ENCODE results near the gene PGF.

The PGF gene

GRCh38 chr14:74962493-74962892 lies 7.1 kb upstream of the PGF start:
- no peak for DNase-seq
- intact Hi-C loops (cut with DNase I): no loop called here

GRCh38 chr14:74962046-74962445 lies 6.6 kb upstream of the PGF start:
- no peak for DNase-seq
- intact Hi-C loops (cut with DNase I): no loop called here

GRCh38 chr14:74961238-74961911 lies 6.0 kb upstream of the PGF start:
- intact Hi-C loops (cut with DNase I): no loop called here
- no peak for DNase-seq

- peak in 2 of 42 donors; percentile 15 to 51 for DNase-seq
Observed at GRCh38 chr14:74960736-74961135, 5.3 kb upstream of the PGF start.

DNA sequence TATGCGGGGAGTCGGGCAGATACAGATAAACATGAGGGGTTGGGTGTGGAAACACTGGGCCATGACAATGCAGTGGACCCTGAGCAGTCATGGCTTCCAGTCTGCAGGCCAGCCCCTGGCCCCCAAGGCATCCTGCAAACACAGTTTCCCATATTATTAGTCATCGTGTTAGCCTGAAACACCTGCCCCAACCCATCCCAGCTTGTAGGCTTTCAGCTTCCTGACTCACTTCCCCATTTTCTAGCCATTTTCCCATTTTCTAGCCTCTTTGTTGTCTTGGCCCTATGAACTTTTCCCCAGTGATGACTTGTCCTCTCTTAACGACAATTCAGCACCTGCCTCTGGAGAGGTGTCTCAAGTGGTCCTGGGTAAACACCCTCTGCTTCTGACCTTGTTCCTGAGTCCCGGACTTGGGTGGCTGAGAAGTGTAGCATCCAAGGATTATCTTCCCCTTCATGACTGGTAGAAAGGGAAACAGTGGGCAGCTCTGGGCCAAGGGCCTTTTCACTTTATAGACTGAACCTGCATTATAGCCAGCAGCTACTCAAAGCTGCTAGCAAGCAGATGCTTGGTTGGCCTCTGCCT lies 4.3 kb upstream of the PGF start:
- intact Hi-C loops (cut with DNase I): no loop called here
- DNase-seq: no peak

More at GRCh38 chr14:74960736-74961135, 5.3 kb upstream of the PGF start:
- intact Hi-C loops (cut with DNase I): no loop called here

DNA sequence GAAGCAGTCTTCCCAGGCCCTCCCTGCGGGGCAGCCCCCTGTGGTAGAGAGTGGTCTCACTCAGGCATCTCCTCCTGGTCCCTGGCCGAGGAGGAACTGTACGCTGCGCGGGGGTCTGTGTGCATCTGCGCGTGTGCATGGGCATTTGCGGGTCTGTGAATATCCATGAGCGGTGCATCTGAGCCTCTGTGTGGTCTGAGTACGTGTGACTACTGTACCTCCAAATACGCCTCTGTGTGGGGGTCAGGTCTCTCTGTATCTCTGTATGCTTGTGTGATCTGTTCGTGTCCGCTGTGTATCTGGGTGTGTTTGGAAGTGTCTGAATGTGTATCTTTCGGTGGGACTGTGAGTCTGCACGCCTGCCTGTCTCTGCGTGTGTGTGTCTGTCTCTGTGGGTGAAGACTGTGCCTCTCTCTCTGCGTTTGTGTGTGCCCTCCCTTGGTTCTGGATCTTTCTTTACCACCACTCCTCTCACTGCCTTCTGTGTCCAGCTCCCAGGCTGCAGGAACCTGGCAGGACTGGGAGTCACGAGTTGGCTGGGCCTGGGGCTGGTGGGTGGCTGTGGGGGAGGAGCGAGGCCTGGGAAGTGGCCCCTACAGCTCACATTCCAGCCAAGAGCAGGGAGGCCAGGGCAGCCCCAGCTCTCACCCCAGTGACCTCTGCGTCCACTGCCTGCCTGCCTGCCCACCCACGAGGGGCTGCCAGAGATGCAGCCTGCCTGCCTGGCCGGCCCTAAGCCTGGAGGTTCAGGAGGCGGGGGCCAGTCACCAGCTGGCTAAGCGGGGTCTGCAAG lies 1.1 kb upstream of the PGF start:
- DNase-seq: peak in 1 of 42 donors; percentile 19
- intact Hi-C loops (cut with DNase I): no loop called here

DNA sequence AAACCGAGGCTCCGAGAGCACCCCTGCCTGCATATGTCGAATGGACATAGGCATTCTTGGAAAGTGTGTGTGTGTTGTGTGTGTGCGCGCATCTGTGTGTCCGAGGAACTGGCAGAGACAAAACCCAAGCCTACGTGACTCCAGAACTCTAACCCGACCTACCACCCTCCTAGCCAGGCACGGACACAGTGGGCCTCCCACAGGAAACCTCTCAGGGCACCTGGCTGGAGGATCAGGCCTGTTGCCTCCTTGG lies 556 bp upstream of the PGF start:
- no peak for DNase-seq
- intact Hi-C loops (cut with DNase I): no loop called here

- no peak for DNase-seq
- intact Hi-C loops (cut with DNase I): no loop called here
Observed at GRCh38 chr14:74954947-74955228, 509 bp downstream of the PGF start.

GRCh38 chr14:74954232-74954946 lies 1.0 kb downstream of the PGF start:
- intact Hi-C loops (cut with DNase I): no loop called here
- peak in 1 of 42 donors; percentile 35 for DNase-seq

DNA sequence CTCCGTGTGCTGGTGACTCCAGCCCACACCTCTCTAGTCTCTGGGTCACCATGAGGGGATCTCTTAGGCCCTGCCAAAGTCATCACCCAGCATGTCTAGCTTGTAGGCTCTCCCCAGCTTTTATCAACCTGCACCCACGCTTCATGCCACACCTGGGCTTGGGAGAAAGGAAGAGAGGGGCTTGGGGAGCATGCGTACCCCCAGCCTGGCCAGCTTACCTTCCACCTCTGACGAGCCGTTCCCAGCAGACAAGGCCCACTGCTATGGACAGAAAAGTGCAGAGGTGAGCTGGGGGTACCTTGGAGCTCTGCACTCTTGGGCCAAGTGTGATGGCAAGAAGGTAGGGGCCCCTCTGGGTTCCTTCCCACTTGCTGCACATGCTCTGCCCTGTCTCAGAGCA lies 1.7 kb downstream of the PGF start:
- intact Hi-C loops (cut with DNase I): no loop called here
- no peak for DNase-seq

DNA sequence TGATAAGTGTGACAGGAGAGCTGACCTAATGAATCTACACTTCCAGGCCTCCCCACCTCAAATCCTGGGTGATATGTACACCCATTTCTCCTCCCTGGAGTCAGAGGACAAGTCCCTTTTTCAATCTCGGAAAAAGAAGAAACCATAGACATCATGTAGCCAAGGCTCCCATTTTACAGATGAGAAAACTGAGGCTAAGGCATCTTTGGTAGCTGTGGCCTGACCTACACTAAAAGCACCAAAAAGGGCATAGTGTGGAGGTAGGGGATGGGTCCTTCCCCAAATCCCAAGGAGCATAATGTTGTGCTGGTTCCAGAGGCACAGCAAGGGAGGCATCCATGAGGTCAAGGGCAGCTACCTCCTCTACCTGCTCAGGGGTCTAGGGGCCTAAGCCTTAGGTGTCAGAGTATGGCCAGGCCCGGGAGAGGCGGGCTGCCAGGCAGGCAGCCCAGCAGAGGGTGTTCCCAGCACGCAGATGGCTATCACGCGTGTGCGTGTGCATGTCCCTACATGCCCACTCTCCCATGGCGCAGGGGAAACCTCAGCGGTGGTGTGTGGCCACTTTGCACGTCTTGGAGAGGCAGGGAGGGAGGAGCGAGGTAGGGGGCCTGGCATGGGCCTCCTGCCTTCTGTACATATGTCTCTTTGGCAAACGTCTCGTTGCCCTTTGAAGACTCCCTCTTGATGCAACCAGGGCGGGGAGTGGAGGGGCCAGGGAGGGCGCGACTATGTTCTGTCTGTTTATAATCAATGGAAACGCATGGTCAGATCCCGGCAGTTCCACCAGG lies 2.5 kb downstream of the PGF start:
- intact Hi-C loops (cut with DNase I): no loop called here
- DNase-seq: no peak

- intact Hi-C loops (cut with DNase I): no loop called here
- DNase-seq: no peak
Observed at GRCh38 chr14:74952180-74952665, 3.2 kb downstream of the PGF start.

DNA sequence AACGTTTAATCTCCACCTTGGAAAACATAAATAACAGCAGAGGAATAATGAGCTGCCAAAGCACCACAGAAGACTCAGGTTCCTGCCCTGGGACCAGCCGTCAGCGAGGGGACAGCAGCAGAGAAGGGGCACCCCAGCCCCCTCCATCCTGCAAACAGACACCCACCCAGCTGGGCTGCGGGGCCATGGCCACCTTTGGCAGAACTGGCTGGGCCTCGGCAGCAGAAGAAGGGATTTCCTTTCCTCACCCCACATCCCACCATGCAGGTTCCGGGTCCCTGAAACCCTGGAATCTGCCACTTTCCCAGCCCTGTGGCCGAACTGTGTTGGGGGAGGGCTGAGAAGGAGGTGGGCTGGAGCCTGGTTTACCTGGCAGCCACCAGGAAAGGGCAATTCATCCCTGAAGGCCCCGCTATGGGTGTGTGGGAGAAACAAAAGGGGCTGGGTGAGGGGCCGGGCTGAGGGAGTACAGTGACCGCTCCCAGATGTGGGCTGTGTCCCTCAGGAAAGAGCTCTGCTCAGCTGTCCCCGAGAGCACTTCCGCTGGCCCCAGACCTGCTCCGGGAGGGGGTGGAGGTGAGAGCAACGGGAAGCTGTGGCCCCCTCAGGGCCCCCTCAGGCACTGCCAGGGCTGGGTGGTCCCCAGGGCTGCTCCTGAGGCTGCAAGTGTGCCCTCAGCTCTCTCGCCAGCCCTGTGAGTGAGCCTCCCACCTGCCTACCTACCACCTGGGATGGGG lies 3.8 kb downstream of the PGF start:
- intact Hi-C loops (cut with DNase I): no loop called here
- no peak for DNase-seq

GRCh38 chr14:74950795-74951442 lies 4.5 kb downstream of the PGF start:
- intact Hi-C loops (cut with DNase I): no loop called here
- DNase-seq: no peak

DNA sequence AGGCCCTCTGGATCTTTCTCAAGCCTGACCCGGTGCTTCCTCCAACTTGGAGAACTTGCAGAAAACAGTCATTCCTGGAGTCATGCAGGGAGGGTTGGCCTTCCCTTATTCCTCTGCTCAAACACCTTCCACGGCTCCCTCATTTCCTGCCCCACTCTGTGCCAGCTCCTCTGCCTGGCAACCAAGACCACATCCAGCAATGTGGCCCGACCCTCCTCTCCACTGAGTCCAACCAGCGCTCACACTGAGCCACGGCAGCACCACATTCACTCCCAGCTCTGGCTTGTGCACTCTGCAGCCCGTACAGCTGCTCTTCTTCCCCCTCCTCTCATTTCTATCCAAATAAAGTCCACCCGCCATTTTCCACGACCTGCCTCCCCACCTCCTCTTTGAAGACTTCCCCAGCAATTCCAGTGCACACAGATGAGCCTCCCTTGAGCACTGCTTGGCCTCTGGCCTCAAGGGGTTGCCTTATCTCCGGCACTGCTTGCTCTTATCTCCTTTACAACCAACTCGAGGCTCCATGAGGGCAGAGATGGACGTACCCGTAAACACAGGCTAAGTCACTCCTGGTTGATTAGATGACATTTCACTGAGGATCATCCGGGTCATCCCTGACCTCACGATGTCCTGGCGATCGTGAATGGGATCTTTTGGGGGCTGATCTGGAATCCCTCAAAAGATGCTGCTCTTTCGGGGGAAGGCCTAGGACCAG lies 5.4 kb downstream of the PGF start:
- DNase-seq: no peak
- intact Hi-C loops (cut with DNase I): loop anchor here (5.0 kb wide), 1 partner anchor 132 kb away; no protein-coding TSS in a partner anchor

- intact Hi-C loops (cut with DNase I): loop anchor here (5.0 kb wide), 1 partner anchor 133 kb away; no protein-coding TSS in a partner anchor
- no peak for DNase-seq
Observed at GRCh38 chr14:74949191-74949601, 6.2 kb downstream of the PGF start.

Measured in head of caudate nucleus (tissue), 42 donors.